ENCODE data around the gene HCN2.

HCN2 gene

GRCh38 chr19:643736-644135 is 54.1 kb downstream of the HCN2 start:
- Histone ChIP-seq H3K18ac (ENCODE audit: low read length) (no peak overlapping the region), H3K27ac (ENCODE audit: low read depth, low read length) (no peak overlapping the region), H3K4me1 (ENCODE audit: control insufficient read depth in 1 of 2, insufficient read depth in 2 of 2, low read length in 2 of 2) (peaks cover 3 to 7% of the 10 kb centered on the region in 2 experiments), H2AK5ac (ENCODE audit: low read length) (no peak overlapping the region), H3K4me2 (ENCODE audit: low read length) (no peak overlapping the region), H3K36me3 (ENCODE audit: control insufficient read depth in 1 of 2, insufficient read depth in 2 of 2, low read length in 2 of 2) (peaks cover 41 to 49% of the 10 kb centered on the region in 2 experiments), H3K23ac (ENCODE audit: low read length) (no peak overlapping the region), H3K9ac (ENCODE audit: low read length) (no peak overlapping the region), H4K12ac (ENCODE audit: low read depth, low read length) (no peak overlapping the region), H3K4me3 (ENCODE audit: low read depth, low read length) (no peak overlapping the region), H4K8ac (ENCODE audit: low read depth, low read length) (no peak overlapping the region), H2BK5ac (ENCODE audit: low read depth, low read length, poor library complexity) (no peak overlapping the region), H3K27me3 (ENCODE audit: insufficient read depth, low read length) (no peaks in the 10 kb centered on the region), H3K4ac (ENCODE audit: low read depth, low read length) (no peak overlapping the region), H2BK12ac (ENCODE audit: low read length) (no peak overlapping the region), H3K79me2 (ENCODE audit: control insufficient read depth, insufficient read depth, low read length, poor library complexity) (no peaks in the 10 kb centered on the region), H4K91ac (ENCODE audit: low read depth, low read length) (no peak overlapping the region), H3K9me3 (ENCODE audit: insufficient read depth, low read depth, low read length) (peaks cover 4% of the 10 kb centered on the region), H3K79me1 (ENCODE audit: low read length) (no peaks in the 10 kb centered on the region), H2AFZ (ENCODE audit: insufficient read depth, low read length, poor library complexity) (no peak overlapping the region), H3K14ac (ENCODE audit: low read length) (no peak overlapping the region), H2BK120ac (ENCODE audit: insufficient read depth, low read length, poor library complexity) (no peak overlapping the region)
- no CpG with 5 or more reads among the region's 24 CpGs for WGBS (ENCODE audit: extremely low coverage, insufficient coverage, insufficient read length)
- DNase-seq: no peak

GRCh38 chr19:644363-644762 is 54.7 kb downstream of the HCN2 start:
- WGBS (ENCODE audit: extremely low coverage, insufficient coverage, insufficient read length): no CpG with 5 or more reads among the region's 28 CpGs
- peaks cover 47 to 55% of the 10 kb centered on the region in 2 experiments for H3K36me3 ChIP-seq (ENCODE audit: control insufficient read depth in 1 of 2, insufficient read depth in 2 of 2, low read length in 2 of 2)
- no peak overlapping the region for H3K23ac ChIP-seq (ENCODE audit: low read length)
- H2BK12ac ChIP-seq (ENCODE audit: low read length): no peak overlapping the region
- no peak overlapping the region for H3K27ac ChIP-seq (ENCODE audit: low read depth, low read length)
- H3K4ac ChIP-seq (ENCODE audit: low read depth, low read length): no peak overlapping the region
- no peak overlapping the region for H2BK5ac ChIP-seq (ENCODE audit: low read depth, low read length, poor library complexity)
- no peak overlapping the region for H2AFZ ChIP-seq (ENCODE audit: insufficient read depth, low read length, poor library complexity)
- H3K9ac ChIP-seq (ENCODE audit: low read length): no peak overlapping the region
- no peak overlapping the region for H4K91ac ChIP-seq (ENCODE audit: low read depth, low read length)
- H3K14ac ChIP-seq (ENCODE audit: low read length): no peak overlapping the region
- DNase-seq: no peak
- no peak overlapping the region for H3K4me2 ChIP-seq (ENCODE audit: low read length)
- H4K8ac ChIP-seq (ENCODE audit: low read depth, low read length): no peak overlapping the region
- H2BK120ac ChIP-seq (ENCODE audit: insufficient read depth, low read length, poor library complexity): no peak overlapping the region
- no peak overlapping the region for H2AK5ac ChIP-seq (ENCODE audit: low read length)
- no peaks in the 10 kb centered on the region for H3K27me3 ChIP-seq (ENCODE audit: insufficient read depth, low read length)
- H4K12ac ChIP-seq (ENCODE audit: low read depth, low read length): no peak overlapping the region
- peaks cover 2% of the 10 kb centered on the region for H3K9me3 ChIP-seq (ENCODE audit: insufficient read depth, low read depth, low read length)
- H3K18ac ChIP-seq (ENCODE audit: low read length): no peak overlapping the region
- no peaks in the 10 kb centered on the region for H3K79me1 ChIP-seq (ENCODE audit: low read length)
- no peak overlapping the region for H3K4me3 ChIP-seq (ENCODE audit: low read depth, low read length)
- H3K79me2 ChIP-seq (ENCODE audit: control insufficient read depth, insufficient read depth, low read length, poor library complexity): no peaks in the 10 kb centered on the region
- peaks cover 0 to 2% of the 10 kb centered on the region in 2 experiments for H3K4me1 ChIP-seq (ENCODE audit: control insufficient read depth in 1 of 2, insufficient read depth in 2 of 2, low read length in 2 of 2)

DNA sequence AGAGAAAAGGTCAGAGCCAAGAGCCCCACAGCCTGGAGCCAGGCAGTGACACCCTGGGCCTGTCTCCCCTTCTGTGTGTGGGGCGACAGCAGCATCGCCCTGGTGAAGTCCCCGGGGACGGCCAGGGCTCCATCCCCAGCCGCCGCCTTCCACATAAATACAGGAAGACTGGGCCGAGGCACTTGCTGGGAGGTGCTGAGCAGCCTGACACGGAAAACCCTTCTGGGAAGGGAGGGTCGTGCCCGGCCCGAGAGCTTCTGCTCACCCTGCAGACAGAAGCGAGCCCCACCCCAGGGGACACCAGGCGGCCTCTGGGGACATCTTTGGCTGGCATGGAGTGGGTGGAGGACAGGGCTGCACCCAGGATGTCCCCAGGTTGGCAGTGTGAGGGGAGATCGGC is 55.1 kb downstream of the HCN2 start:
- Histone ChIP-seq H3K79me1 (ENCODE audit: low read length) (no peaks in the 10 kb centered on the region), H4K91ac (ENCODE audit: low read depth, low read length) (no peak overlapping the region), H2BK5ac (ENCODE audit: low read depth, low read length, poor library complexity) (no peak overlapping the region), H3K14ac (ENCODE audit: low read length) (no peak overlapping the region), H3K9me3 (ENCODE audit: insufficient read depth, low read depth, low read length) (peaks cover 4% of the 10 kb centered on the region), H3K27ac (ENCODE audit: low read depth, low read length) (no peak overlapping the region), H2BK12ac (ENCODE audit: low read length) (no peak overlapping the region), H3K4me3 (ENCODE audit: low read depth, low read length) (peak overlapping the region; percentile 39), H3K4me2 (ENCODE audit: low read length) (no peak overlapping the region), H3K4me1 (ENCODE audit: control insufficient read depth in 1 of 2, insufficient read depth in 2 of 2, low read length in 2 of 2) (peaks cover 0 to 2% of the 10 kb centered on the region in 2 experiments), H2AFZ (ENCODE audit: insufficient read depth, low read length, poor library complexity) (no peak overlapping the region), H3K4ac (ENCODE audit: low read depth, low read length) (no peak overlapping the region), H2AK5ac (ENCODE audit: low read length) (no peak overlapping the region), H3K9ac (ENCODE audit: low read length) (no peak overlapping the region), H3K18ac (ENCODE audit: low read length) (no peak overlapping the region), H3K36me3 (ENCODE audit: control insufficient read depth in 1 of 2, insufficient read depth in 2 of 2, low read length in 2 of 2) (peaks cover 51 to 59% of the 10 kb centered on the region in 2 experiments), H4K12ac (ENCODE audit: low read depth, low read length) (no peak overlapping the region), H2BK120ac (ENCODE audit: insufficient read depth, low read length, poor library complexity) (no peak overlapping the region), H3K27me3 (ENCODE audit: insufficient read depth, low read length) (no peaks in the 10 kb centered on the region), H3K23ac (ENCODE audit: low read length) (no peak overlapping the region), H4K8ac (ENCODE audit: low read depth, low read length) (no peak overlapping the region), H3K79me2 (ENCODE audit: control insufficient read depth, insufficient read depth, low read length, poor library complexity) (no peaks in the 10 kb centered on the region)
- no peak for DNase-seq
- WGBS (ENCODE audit: extremely low coverage, insufficient coverage, insufficient read length): no CpG with 5 or more reads among the region's 14 CpGs

DNA sequence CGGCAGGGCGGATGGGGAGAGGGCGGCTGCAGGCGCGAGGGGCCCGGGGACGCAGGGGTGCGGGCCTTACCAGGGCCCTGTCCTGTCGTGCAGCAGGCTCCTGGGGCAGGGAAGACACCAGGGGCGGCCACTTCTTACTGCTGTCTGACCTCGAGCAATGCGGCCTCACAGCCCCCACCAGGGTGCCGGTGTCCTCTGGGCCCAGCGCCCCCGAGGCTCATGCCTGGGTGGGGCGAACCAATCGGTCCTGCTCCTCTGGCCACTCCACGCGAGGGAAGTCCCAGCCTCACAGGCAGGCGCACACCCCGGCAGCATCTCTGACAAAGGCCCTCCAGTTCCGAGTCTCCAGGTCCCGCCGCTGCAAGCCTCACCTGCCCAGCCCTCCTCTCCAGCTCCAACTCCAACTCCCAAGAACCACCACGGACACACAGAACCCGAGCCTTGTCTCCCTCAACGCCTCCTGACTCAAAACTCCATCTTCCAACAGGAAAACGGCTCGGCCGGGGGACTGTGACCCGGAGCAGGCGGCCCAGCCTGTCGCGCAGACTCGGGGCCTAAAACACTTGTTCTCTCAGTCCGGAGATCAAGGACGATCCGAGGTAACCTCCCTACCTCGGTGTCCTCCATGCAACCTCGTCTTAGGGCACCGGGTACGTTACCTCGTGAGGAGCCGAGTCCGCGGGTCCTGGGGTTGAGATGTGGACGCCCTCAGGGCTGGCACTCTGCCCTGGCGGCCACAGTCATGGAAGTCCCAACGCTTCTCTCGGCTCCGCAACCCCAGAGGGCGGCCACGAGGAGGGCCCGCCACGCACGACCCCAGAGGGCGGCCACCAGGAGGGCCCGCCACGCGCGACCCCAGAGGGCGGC is 56.5 kb downstream of the HCN2 start:
- Histone ChIP-seq H3K9me3 (ENCODE audit: insufficient read depth, low read depth, low read length) (peaks cover 4% of the 10 kb centered on the region), H3K4me2 (ENCODE audit: low read length) (no peak overlapping the region), H2BK5ac (ENCODE audit: low read depth, low read length, poor library complexity) (no peak overlapping the region), H3K79me1 (ENCODE audit: low read length) (no peaks in the 10 kb centered on the region), H4K91ac (ENCODE audit: low read depth, low read length) (no peak overlapping the region), H3K36me3 (ENCODE audit: control insufficient read depth in 1 of 2, insufficient read depth in 2 of 2, low read length in 2 of 2) (peaks cover 58 to 67% of the 10 kb centered on the region in 2 experiments), H3K18ac (ENCODE audit: low read length) (no peak overlapping the region), H3K14ac (ENCODE audit: low read length) (no peak overlapping the region), H4K8ac (ENCODE audit: low read depth, low read length) (no peak overlapping the region), H3K79me2 (ENCODE audit: control insufficient read depth, insufficient read depth, low read length, poor library complexity) (no peaks in the 10 kb centered on the region), H3K9ac (ENCODE audit: low read length) (no peak overlapping the region), H4K12ac (ENCODE audit: low read depth, low read length) (no peak overlapping the region), H3K4me3 (ENCODE audit: low read depth, low read length) (no peak overlapping the region), H2AFZ (ENCODE audit: insufficient read depth, low read length, poor library complexity) (no peak overlapping the region), H3K27ac (ENCODE audit: low read depth, low read length) (no peak overlapping the region), H3K4me1 (ENCODE audit: control insufficient read depth in 1 of 2, insufficient read depth in 2 of 2, low read length in 2 of 2) (no peaks in the 10 kb centered on the region), H3K27me3 (ENCODE audit: insufficient read depth, low read length) (no peaks in the 10 kb centered on the region), H2AK5ac (ENCODE audit: low read length) (no peak overlapping the region), H2BK120ac (ENCODE audit: insufficient read depth, low read length, poor library complexity) (no peak overlapping the region), H3K4ac (ENCODE audit: low read depth, low read length) (no peak overlapping the region), H2BK12ac (ENCODE audit: low read length) (no peak overlapping the region), H3K23ac (ENCODE audit: low read length) (no peak overlapping the region)
- DNase-seq: no peak
- no CpG with 5 or more reads among the region's 62 CpGs for WGBS (ENCODE audit: extremely low coverage, insufficient coverage, insufficient read length)

All from trophoblast cell (in vitro differentiated cells and primary cell).